ENCODE results near the gene GZMB. TPM values are rescaled to one million over a fixed set of nuclear protein-coding genes. Genes with fewer than 3 reads are reported as not detected.
"Not testable (repeated sequence)": the region's sequence is repeated elsewhere in the genome, so short reads cannot be mapped to it uniquely, and the experiment has no call there.

The GZMB gene
- 1.8 TPM for total RNA-seq
- long read RNA-seq, partial matches to known transcripts = 0 of 1 reads
- long read RNA-seq, other reads (novel, unspliced or antisense) = 1 of 1 reads

- DNase-seq (ENCODE audit: missing footprints) = no peak
- ATAC-seq = no peak
- intact Hi-C loops (cut with DNase I) = no loop called here
Observed at GRCh38 chr14:24634158-24634557, at the start of gene GZMB. TSS of gene GZMB (minus strand) at chr14:24634190. CDS start at chr14:24634160, 30 bp downstream.

- intact Hi-C loops (cut with DNase I) = no loop called here
- DNase-seq (ENCODE audit: missing footprints) = no peak
- ATAC-seq = no peak
Observed at GRCh38 chr14:24681056-24681455, 47.1 kb upstream of the GZMB start.

- intact Hi-C loops (cut with DNase I) = no loop called here
- peak; percentile 45 for ATAC-seq
- DNase-seq (ENCODE audit: missing footprints) = no peak
Observed at GRCh38 chr14:24680516-24680915, 46.5 kb upstream of the GZMB start.

- ATAC-seq (peak; percentile 54), DNase-seq (ENCODE audit: missing footprints) (peak; percentile 51)
- intact Hi-C loops (cut with DNase I) = no loop called here
Observed at GRCh38 chr14:24679248-24679961, 45.4 kb upstream of the GZMB start.

- DNase-seq (ENCODE audit: missing footprints) (peak; percentile 67), ATAC-seq (peak; percentile 81)
- intact Hi-C loops (cut with DNase I) = no loop called here
Observed at GRCh38 chr14:24678801-24679247, 44.8 kb upstream of the GZMB start.

GRCh38 chr14:24677956-24678355 is 44.0 kb upstream of the GZMB start:
- intact Hi-C loops (cut with DNase I) = no loop called here
- ATAC-seq = no peak
- no peak for DNase-seq (ENCODE audit: missing footprints)

- ATAC-seq (no peak), DNase-seq (ENCODE audit: missing footprints) (no peak)
- intact Hi-C loops (cut with DNase I) = no loop called here
Observed at GRCh38 chr14:24674204-24674970, 40.4 kb upstream of the GZMB start.

- no peak for ATAC-seq
- intact Hi-C loops (cut with DNase I) = no loop called here
- DNase-seq (ENCODE audit: missing footprints) = no peak
Observed at GRCh38 chr14:24673534-24674203, 39.7 kb upstream of the GZMB start.

GRCh38 chr14:24673059-24673458 is 39.1 kb upstream of the GZMB start:
- DNase-seq (ENCODE audit: missing footprints) (no peak), ATAC-seq (no peak)
- intact Hi-C loops (cut with DNase I) = no loop called here

GRCh38 chr14:24670594-24670993 is 36.6 kb upstream of the GZMB start:
- DNase-seq (ENCODE audit: missing footprints) (no peak), ATAC-seq (no peak)
- intact Hi-C loops (cut with DNase I) = no loop called here

- intact Hi-C loops (cut with DNase I) = no loop called here
- no peak for ATAC-seq
- DNase-seq (ENCODE audit: missing footprints) = no peak
Observed at GRCh38 chr14:24669651-24670050, 35.7 kb upstream of the GZMB start.

- intact Hi-C loops (cut with DNase I) = no loop called here
- ATAC-seq (no peak), DNase-seq (ENCODE audit: missing footprints) (no peak)
Observed at GRCh38 chr14:24665440-24665991, 31.5 kb upstream of the GZMB start.

GRCh38 chr14:24664366-24664765 is 30.4 kb upstream of the GZMB start:
- intact Hi-C loops (cut with DNase I) = no loop called here
- ATAC-seq = no peak
- DNase-seq (ENCODE audit: missing footprints) = no peak

- DNase-seq (ENCODE audit: missing footprints) (peak; percentile 57), ATAC-seq (no peak)
- intact Hi-C loops (cut with DNase I) = no loop called here
Observed at GRCh38 chr14:24662753-24663152, 28.8 kb upstream of the GZMB start.

GRCh38 chr14:24659916-24660570 is 26.1 kb upstream of the GZMB start:
- DNase-seq (ENCODE audit: missing footprints) (no peak), ATAC-seq (no peak)
- intact Hi-C loops (cut with DNase I) = no loop called here

- ATAC-seq; intact Hi-C loops (cut with DNase I); DNase-seq (ENCODE audit: missing footprints): not testable (repeated sequence)
Observed at GRCh38 chr14:24648361-24648760, 14.4 kb upstream of the GZMB start.

- intact Hi-C loops (cut with DNase I) = no loop called here
- ATAC-seq (no peak), DNase-seq (ENCODE audit: missing footprints) (no peak)
Observed at GRCh38 chr14:24639905-24640304, 5.9 kb upstream of the GZMB start.

- no peak for DNase-seq (ENCODE audit: missing footprints)
- no peak for ATAC-seq
- intact Hi-C loops (cut with DNase I) = no loop called here
Observed at GRCh38 chr14:24639270-24639669, 5.3 kb upstream of the GZMB start.

- intact Hi-C loops (cut with DNase I) = no loop called here
- ATAC-seq = no peak
- DNase-seq (ENCODE audit: missing footprints) = no peak
Observed at GRCh38 chr14:24633353-24633752, 637 bp downstream of the GZMB start.

All from Right ventricle myocardium inferior (tissue), 1 donor.